Fibroblast of skin of right quadriceps (primary cell): ENCODE results near the gene SPATA24.
"Not testable (repeated sequence)": the region's sequence is repeated elsewhere in the genome, so short reads cannot be mapped to it uniquely, and the experiment has no call there.

ENCODE experiments used
- DNase-seq: peaks from one replicate; pipeline ENCODE4 v3.0.0-alpha.2; 2013

The SPATA24 gene

GRCh38 chr5:139382807-139383206, 21.1 kb downstream of the SPATA24 start:
- no peak for DNase-seq

- DNase-seq = no peak
Observed at GRCh38 chr5:139381837-139382761, 21.8 kb downstream of the SPATA24 start.

GRCh38 chr5:139379626-139380449, 24.1 kb downstream of the SPATA24 start:
- DNase-seq = no peak

- DNase-seq = no peak
Observed at GRCh38 chr5:139378941-139379361, 24.9 kb downstream of the SPATA24 start.

GRCh38 chr5:139378101-139378825, 25.6 kb downstream of the SPATA24 start:
- DNase-seq = no peak

- no peak for DNase-seq
Observed at GRCh38 chr5:139377226-139377625, 26.7 kb downstream of the SPATA24 start.

GRCh38 chr5:139376364-139376763, 27.5 kb downstream of the SPATA24 start:
- no peak for DNase-seq

- no peak for DNase-seq
Observed at GRCh38 chr5:139374909-139375308, 29.0 kb downstream of the SPATA24 start.

GRCh38 chr5:139371482-139372435, 32.1 kb downstream of the SPATA24 start:
- no peak for DNase-seq

- peak; percentile 63 for DNase-seq
Observed at GRCh38 chr5:139369181-139369580, 34.7 kb downstream of the SPATA24 start.

- DNase-seq = no peak
Observed at GRCh38 chr5:139368613-139369012, 35.3 kb downstream of the SPATA24 start.

- DNase-seq = no peak
Observed at GRCh38 chr5:139364466-139364865, 39.4 kb downstream of the SPATA24 start.

- DNase-seq = no peak
Observed at GRCh38 chr5:139363937-139364336, 40.0 kb downstream of the SPATA24 start.

- no peak for DNase-seq
Observed at GRCh38 chr5:139361835-139362429, 42.0 kb downstream of the SPATA24 start.

GRCh38 chr5:139360384-139360783, 43.5 kb downstream of the SPATA24 start:
- no peak for DNase-seq

- no peak for DNase-seq
Observed at GRCh38 chr5:139358064-139358463, 45.8 kb downstream of the SPATA24 start.

- DNase-seq = not testable (repeated sequence)
Observed at GRCh38 chr5:139355900-139356299, 48.0 kb downstream of the SPATA24 start.

- DNase-seq = no peak
Observed at GRCh38 chr5:139354186-139354585, 49.7 kb downstream of the SPATA24 start.

- DNase-seq = not testable (repeated sequence)
Observed at GRCh38 chr5:139347863-139348262, 56.0 kb downstream of the SPATA24 start.
